ENCODE results near the gene LARGE1. TPM values are rescaled to one million over a fixed set of nuclear protein-coding genes. Genes with fewer than 3 reads are reported as not detected.

Gene LARGE1
- total and polyA plus RNA-seq, 2 of the 8 experiments (the other 6 are each of a cell fraction or from before 2014, with no cell fraction given) = 43.7 to 83.0 TPM

- FAIRE-seq (no peak), DNase-seq (ENCODE audit: low read depth in 1 of 2, low spot score in 2 of 2) (no peak)
- Histone ChIP-seq H3K9me3 (ENCODE audit: insufficient read depth in 2 of 2, low read depth in 1 of 2, low read length in 1 of 2) (no peaks in the 10 kb centered on the region), H3K27me3 (replicated peaks in 1 of 4; ENCODE audit: control insufficient read depth in 3 of 4, extremely low read depth in 1 of 4, insufficient read depth in 3 of 4, low read length in 3 of 4) (peaks cover 0 to 9% (median 0%) of the 10 kb centered on the region in 4 experiments; a peak in 1 of 7 replicates), H2BK15ac (ENCODE audit: low read length) (no peak overlapping the region), H3K23ac (ENCODE audit: insufficient read length) (no peak overlapping the region), H2AFZ (ENCODE audit: low read length) (no peak overlapping the region), H2BK5ac (ENCODE audit: low read depth, low read length) (no peak overlapping the region), H2AK5ac (ENCODE audit: low read depth, low read length) (no peak overlapping the region), H2BK20ac (ENCODE audit: low read length) (no peak overlapping the region), H3K9ac (replicated peaks in 1 of 4; ENCODE audit: extremely low read depth in 1 of 4, low read depth in 3 of 4, low read length in 3 of 4) (no peak overlapping the region), H4K91ac (replicated peaks; ENCODE audit: insufficient read length, low read length) (no peak overlapping the region), H3K4me2 (ENCODE audit: insufficient read depth in 1 of 2, low read depth in 2 of 2, low read length in 2 of 2) (no peak overlapping the region), H2BK120ac (replicated peaks; ENCODE audit: low read depth, low read length) (no peak overlapping the region), H3K14ac (ENCODE audit: insufficient read length) (no peak overlapping the region), H3K4me1 (replicated peaks in 1 of 4; ENCODE audit: control insufficient read depth in 3 of 4, insufficient read depth in 4 of 4, low read length in 3 of 4) (no peaks in the 10 kb centered on the region), H2BK12ac (ENCODE audit: low read depth, low read length) (no peak overlapping the region), H3K4ac (replicated peaks; ENCODE audit: insufficient read length, low read depth, low read length) (no peak overlapping the region), H3K4me3 (ENCODE audit: extremely low read depth in 1 of 4, insufficient read depth in 2 of 4, low read depth in 3 of 4, low read length in 4 of 4) (no peak overlapping the region), H3K79me1 (ENCODE audit: low read depth, low read length) (no peaks in the 10 kb centered on the region), H4K8ac (ENCODE audit: extremely low read depth, insufficient read depth, low read length) (no peak overlapping the region), H3K27ac (ENCODE audit: low read depth, low read length) (no peak overlapping the region), H4K5ac (ENCODE audit: insufficient read length, low read depth, low read length) (no peak overlapping the region), H3K23me2 (ENCODE audit: low read depth, low read length) (no peaks in the 10 kb centered on the region), H4K20me1 (replicated peaks in 1 of 2; ENCODE audit: control insufficient read depth in 1 of 2, insufficient read depth in 2 of 2, low read length in 2 of 2) (peaks cover 2 to 3% of the 10 kb centered on the region in 2 experiments), H3K79me2 (ENCODE audit: control insufficient read depth in 1 of 2, insufficient read depth in 2 of 2, low read length in 2 of 2) (no peaks in the 10 kb centered on the region), H3K36me3 (ENCODE audit: control insufficient read depth in 2 of 4, insufficient read depth in 4 of 4, low read length in 3 of 4) (peaks cover 0 to 3% (median 0%) of the 10 kb centered on the region in 4 experiments; a peak in 2 of 8 replicates), H3K18ac (ENCODE audit: extremely low read depth, low read length) (no peak overlapping the region), H3K56ac (replicated peaks; ENCODE audit: insufficient read length, low read depth, low read length) (no peak overlapping the region)
- ChIA-PET POLR2A (ENCODE audit: partially characterized antibody) (interaction anchor here (0.9 kb wide), 1 partner anchor 10 kb away, joined by 3 read pairs; no protein-coding TSS in a partner anchor), CTCF (ENCODE audit: partially characterized antibody) (no interaction called here)
- TF ChIP-seq SP1 (IDR thresholded peaks at IDR 0.05; ENCODE audit: low read depth, low read length) = peak; percentile 46; the same call in 1 of the 2 replicates
- TF ChIP-seq MAFK (IDR thresholded peaks at IDR 0.05; ENCODE audit: low read depth, low read length) = no peak
- no peak for TF ChIP-seq SRF (IDR thresholded peaks at IDR 0.05; ENCODE audit: low read depth, low read length)
- peak; percentile 68 for TF ChIP-seq POLR2AphosphoS5 (IDR thresholded peaks at IDR 0.05; ENCODE audit: low read depth, low read length)
These were observed 558.7 kb downstream of the LARGE1 start for GRCh38 chr22:33361581-33361980.
